Immature natural killer cell (primary cell): ENCODE measurements around the gene USP46. TPM values are rescaled to one million over a fixed set of nuclear protein-coding genes. Genes with fewer than 3 reads are reported as not detected.

Experiments used
- DNase-seq, 3 donors: peaks; one replicate each; pipeline ENCODE4 v3.0.0; 2022; ENCODE audit warnings: mixed read lengths in 1 of 3
- H3K27ac Mint-ChIP-seq, 6 donors: one replicate each; pipeline ENCODE4 v1.8.0; 2020; ENCODE audit warnings: mixed read lengths in 6 of 6, mild to moderate bottlenecking in 5 of 6, inconsistent platforms in 4 of 6, moderate library complexity in 3 of 6
- H3K27me3 Mint-ChIP-seq, 3 donors: one replicate each; pipeline ENCODE4 v1.8.0; 2020 to 2021; ENCODE audit warnings: low read depth in 3 of 3, mild to moderate bottlenecking in 3 of 3, mixed read lengths in 3 of 3, moderate library complexity in 3 of 3, inconsistent platforms in 1 of 3
- H3K36me3 Mint-ChIP-seq, 3 donors: one replicate each; pipeline ENCODE4 v1.8.0; 2020; ENCODE audit warnings: mixed read lengths in 3 of 3, inconsistent platforms in 2 of 3, mild to moderate bottlenecking in 2 of 3
- H3K4me1 Mint-ChIP-seq, 2 donors: one replicate each; pipeline ENCODE4 v1.8.0; 2020; ENCODE audit warnings: inconsistent platforms in 2 of 2, mild to moderate bottlenecking in 2 of 2, mixed read lengths in 2 of 2, moderate library complexity in 1 of 2
- H3K4me3 Mint-ChIP-seq, 5 donors: one replicate each; pipeline ENCODE4 v1.8.0; 2020; ENCODE audit warnings: mild to moderate bottlenecking in 5 of 5, mixed read lengths in 5 of 5, inconsistent platforms in 3 of 5, moderate library complexity in 3 of 5
- H3K9me3 Mint-ChIP-seq, 6 donors: one replicate each; pipeline ENCODE4 v1.8.0; 2020; ENCODE audit warnings: mild to moderate bottlenecking in 6 of 6, mixed read lengths in 6 of 6, inconsistent platforms in 4 of 6, moderate library complexity in 3 of 6
- polyA plus RNA-seq, 3 donors: library from polyadenylated mRNA; unstranded; fragments of 300-500 nt; fragmentation: Illumina TruSeq; gene quantifications; one replicate each; pipeline ENCODE4 v1.2.3, GENCODE V29; 2021

The USP46 gene
- polyA plus RNA-seq, 3 donors from 2014 or later: 2.1 to 3.6 TPM; not detected in 1

- Mint-ChIP-seq H3K4me1 (no peaks in the 10 kb centered on the region), H3K9me3 (no peaks in the 10 kb centered on the region), H3K4me3 (no peak overlapping the region), H3K27me3 (peaks cover 7 to 25% (median 7%) of the 10 kb centered on the region in 3 donors), H3K27ac (no peak overlapping the region), H3K36me3 (no peaks in the 10 kb centered on the region)
- DNase-seq: no peak
Observed at GRCh38 chr4:52670121-52670520, 11.0 kb upstream of the USP46 start.

- H3K4me3 Mint-ChIP-seq: no peak overlapping the region
- H3K27ac Mint-ChIP-seq: no peak overlapping the region
- peaks cover 0 to 4% (median 3%) of the 10 kb centered on the region in 3 donors for H3K36me3 Mint-ChIP-seq
- no peaks in the 10 kb centered on the region for H3K9me3 Mint-ChIP-seq
- peaks cover 2 to 4% of the 10 kb centered on the region in 2 donors for H3K4me1 Mint-ChIP-seq
- DNase-seq: peak in 2 of 3 donors; percentile 3 to 14
- H3K27me3 Mint-ChIP-seq: peaks cover 3 to 16% (median 8%) of the 10 kb centered on the region in 3 donors
Observed at GRCh38 chr4:52665592-52665991, 6.5 kb upstream of the USP46 start.

GRCh38 chr4:52664479-52664878, 5.4 kb upstream of the USP46 start:
- H3K9me3 Mint-ChIP-seq: no peaks in the 10 kb centered on the region
- peaks cover 8 to 12% of the 10 kb centered on the region in 2 donors for H3K4me1 Mint-ChIP-seq
- DNase-seq: no peak
- no peak overlapping the region for H3K4me3 Mint-ChIP-seq
- peaks cover 3 to 11% (median 9%) of the 10 kb centered on the region in 3 donors for H3K27me3 Mint-ChIP-seq
- no peak overlapping the region for H3K27ac Mint-ChIP-seq
- H3K36me3 Mint-ChIP-seq: peaks cover 0 to 4% (median 3%) of the 10 kb centered on the region in 3 donors

GRCh38 chr4:52661966-52662690, 3.0 kb upstream of the USP46 start:
- H3K27me3 Mint-ChIP-seq: peaks cover 1 to 10% (median 5%) of the 10 kb centered on the region in 3 donors
- no peak overlapping the region for H3K4me3 Mint-ChIP-seq
- H3K9me3 Mint-ChIP-seq: no peaks in the 10 kb centered on the region
- H3K36me3 Mint-ChIP-seq: peaks cover 0 to 4% (median 3%) of the 10 kb centered on the region in 3 donors
- H3K27ac Mint-ChIP-seq: no peak overlapping the region
- peaks cover 17 to 27% of the 10 kb centered on the region in 2 donors for H3K4me1 Mint-ChIP-seq
- DNase-seq: no peak

GRCh38 chr4:52660643-52661042, 1.5 kb upstream of the USP46 start:
- H3K27me3 Mint-ChIP-seq: peaks cover 0 to 10% (median 0%) of the 10 kb centered on the region in 3 donors

GRCh38 chr4:52659722-52660261, 691 bp upstream of the USP46 start:
- Mint-ChIP-seq H3K27ac (peak overlapping the region in 5 of 6 donors; percentile 39 to 88 (median 73)), H3K27me3 (peaks cover 0 to 7% (median 0%) of the 10 kb centered on the region in 3 donors), H3K4me1 (peaks cover 20 to 27% of the 10 kb centered on the region in 2 donors), H3K9me3 (no peaks in the 10 kb centered on the region), H3K36me3 (peaks cover 0 to 4% (median 3%) of the 10 kb centered on the region in 3 donors), H3K4me3 (peak overlapping the region; percentile 89 to 91 (median 89))
- peak; percentile 12 to 31 (median 19) for DNase-seq

More at GRCh38 chr4:52660643-52661042, 1.5 kb upstream of the USP46 start:
- Mint-ChIP-seq H3K9me3 (no peaks in the 10 kb centered on the region), H3K36me3 (peaks cover 0 to 4% (median 3%) of the 10 kb centered on the region in 3 donors), H3K4me3 (peak overlapping the region; percentile 54 to 91 (median 89)), H3K27ac (peak overlapping the region in 3 of 6 donors; percentile 1 to 65 (median 25)), H3K4me1 (peaks cover 18 to 27% of the 10 kb centered on the region in 2 donors)
- no peak for DNase-seq

GRCh38 chr4:52658641-52659000, 480 bp downstream of the USP46 start:
- peak overlapping the region; percentile 79 to 94 (median 86) for H3K4me3 Mint-ChIP-seq
- peaks cover 0 to 7% (median 0%) of the 10 kb centered on the region in 3 donors for H3K27me3 Mint-ChIP-seq
- H3K9me3 Mint-ChIP-seq: no peaks in the 10 kb centered on the region
- DNase-seq: no peak
- peak overlapping the region in 2 of 6 donors; percentile 54 to 78 for H3K27ac Mint-ChIP-seq
- H3K4me1 Mint-ChIP-seq: peaks cover 20 to 27% of the 10 kb centered on the region in 2 donors
- peaks cover 0 to 4% (median 3%) of the 10 kb centered on the region in 3 donors for H3K36me3 Mint-ChIP-seq

GRCh38 chr4:52657618-52658501, 1.2 kb downstream of the USP46 start:
- Mint-ChIP-seq H3K36me3 (peaks cover 0 to 4% (median 3%) of the 10 kb centered on the region in 3 donors), H3K27ac (peak overlapping the region in 5 of 6 donors; percentile 49 to 86 (median 69)), H3K27me3 (peaks cover 0 to 6% (median 0%) of the 10 kb centered on the region in 3 donors), H3K4me3 (peak overlapping the region; percentile 70 to 86 (median 79)), H3K9me3 (no peaks in the 10 kb centered on the region), H3K4me1 (peaks cover 20 to 28% of the 10 kb centered on the region in 2 donors)
- peak in 1 of 3 donors; percentile 4 for DNase-seq

GRCh38 chr4:52657292-52657617, 1.8 kb downstream of the USP46 start:
- Mint-ChIP-seq H3K27ac (peak overlapping the region in 3 of 6 donors; percentile 32 to 86 (median 42)), H3K4me1 (peaks cover 20 to 34% of the 10 kb centered on the region in 2 donors), H3K27me3 (peaks cover 0 to 6% (median 0%) of the 10 kb centered on the region in 3 donors), H3K9me3 (no peaks in the 10 kb centered on the region), H3K36me3 (peaks cover 0 to 3% (median 0%) of the 10 kb centered on the region in 3 donors), H3K4me3 (peak overlapping the region; percentile 70 to 86 (median 79))
- no peak for DNase-seq

- no peak overlapping the region for H3K4me3 Mint-ChIP-seq
- peaks cover 27 to 42% of the 10 kb centered on the region in 2 donors for H3K4me1 Mint-ChIP-seq
Observed at GRCh38 chr4:52655506-52655905, 3.6 kb downstream of the USP46 start.

GRCh38 chr4:52651996-52652672, 7.0 kb downstream of the USP46 start:
- peak overlapping the region in 5 of 6 donors; percentile 1 to 70 (median 50) for H3K27ac Mint-ChIP-seq
- DNase-seq: no peak
- no peaks in the 10 kb centered on the region for H3K9me3 Mint-ChIP-seq
- H3K36me3 Mint-ChIP-seq: peaks cover 0 to 7% (median 5%) of the 10 kb centered on the region in 3 donors
- H3K4me1 Mint-ChIP-seq: peaks cover 15 to 36% of the 10 kb centered on the region in 2 donors
- peak overlapping the region in 2 of 5 donors; percentile 10 to 12 for H3K4me3 Mint-ChIP-seq
- peaks cover 0 to 3% (median 0%) of the 10 kb centered on the region in 3 donors for H3K27me3 Mint-ChIP-seq

More at GRCh38 chr4:52655506-52655905, 3.6 kb downstream of the USP46 start:
- Mint-ChIP-seq H3K27me3 (peaks cover 0 to 7% (median 0%) of the 10 kb centered on the region in 3 donors), H3K9me3 (no peaks in the 10 kb centered on the region), H3K27ac (peak overlapping the region in 2 of 6 donors; percentile 3 to 10), H3K36me3 (peaks cover 0 to 3% (median 3%) of the 10 kb centered on the region in 3 donors)
- no peak for DNase-seq

- peaks cover 0 to 7% (median 5%) of the 10 kb centered on the region in 3 donors for H3K36me3 Mint-ChIP-seq
- H3K27me3 Mint-ChIP-seq: peaks cover 0 to 3% (median 0%) of the 10 kb centered on the region in 3 donors
- H3K4me3 Mint-ChIP-seq: no peak overlapping the region
Observed at GRCh38 chr4:52648836-52649235, 10.3 kb downstream of the USP46 start.

GRCh38 chr4:52646741-52647140, 12.4 kb downstream of the USP46 start:
- no peak for DNase-seq
- H3K36me3 Mint-ChIP-seq: peaks cover 0 to 4% (median 3%) of the 10 kb centered on the region in 3 donors
- H3K27me3 Mint-ChIP-seq: peaks cover 0 to 2% (median 0%) of the 10 kb centered on the region in 3 donors
- no peaks in the 10 kb centered on the region for H3K9me3 Mint-ChIP-seq
- H3K4me1 Mint-ChIP-seq: peaks cover 11 to 46% of the 10 kb centered on the region in 2 donors
- no peak overlapping the region for H3K4me3 Mint-ChIP-seq
- no peak overlapping the region for H3K27ac Mint-ChIP-seq

More at GRCh38 chr4:52648836-52649235, 10.3 kb downstream of the USP46 start:
- Mint-ChIP-seq H3K9me3 (no peaks in the 10 kb centered on the region), H3K27ac (no peak overlapping the region), H3K4me1 (peaks cover 13 to 54% of the 10 kb centered on the region in 2 donors)
- no peak for DNase-seq
